HG02763 (cell line): ENCODE results near the gene TCHP.

ENCODE experiments used
- ATAC-seq: cut with Tn5 transposase; IDR thresholded peaks from one replicate; pipeline ENCODE4 v1.9.1; 2021; ENCODE audit warnings: mild to moderate bottlenecking, moderate library complexity; ENCODE audit not compliant: unreplicated experiment

Gene TCHP

DNA sequence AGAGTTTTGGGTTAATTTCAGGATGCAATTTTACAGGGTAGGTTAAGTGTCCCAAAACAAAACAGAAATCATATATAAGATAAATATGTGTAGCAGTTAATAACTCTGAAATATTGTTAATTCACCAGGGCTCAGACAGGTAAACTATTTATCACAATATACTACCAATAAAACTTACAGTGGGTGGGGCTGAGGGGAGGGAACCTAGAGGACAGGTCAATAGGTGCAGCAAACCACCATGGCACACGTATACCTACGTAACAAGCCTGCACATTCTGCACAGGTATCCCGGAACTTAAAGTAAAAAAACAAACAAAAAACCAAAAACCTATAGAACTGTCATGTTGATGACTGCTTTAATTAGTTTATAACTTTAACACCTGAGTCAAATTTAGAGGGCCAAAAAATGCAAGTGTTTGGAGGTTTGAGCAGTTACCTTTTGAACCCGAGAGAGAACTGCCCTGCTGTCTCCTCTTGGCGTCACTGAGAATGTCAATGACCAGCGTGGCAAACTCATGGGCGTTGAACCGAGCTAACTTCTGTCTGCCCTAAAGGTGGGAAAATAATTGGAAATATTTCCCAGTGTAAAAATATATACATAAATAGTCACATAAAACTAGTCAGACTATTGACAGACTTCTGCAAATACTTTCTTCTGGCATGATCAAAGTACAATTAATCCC, 59.5 kb downstream of the TCHP start:
- no peak for ATAC-seq

DNA sequence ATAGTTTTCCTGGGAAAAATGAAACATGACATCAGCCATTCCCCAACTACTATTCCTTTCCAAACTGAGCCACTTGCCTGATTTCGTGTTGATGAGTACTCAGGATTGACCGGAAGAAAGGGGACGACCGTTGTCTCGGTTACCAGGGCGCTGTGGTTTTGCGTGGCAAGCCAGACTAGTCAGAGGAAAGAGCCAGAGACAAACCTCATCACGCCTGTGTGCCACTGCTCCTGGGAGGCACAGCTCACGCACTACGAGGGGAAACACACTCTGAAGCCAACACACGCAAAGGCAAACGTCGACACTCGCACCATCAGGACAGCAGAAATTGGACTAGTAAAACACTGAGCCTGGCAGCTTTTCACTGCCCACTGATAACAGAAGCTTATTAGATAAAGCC, 61.1 kb downstream of the TCHP start:
- no peak for ATAC-seq

GRCh38 chr12:109961612-109962011, 61.5 kb downstream of the TCHP start:
- no peak for ATAC-seq

GRCh38 chr12:109962398-109962797, 62.3 kb downstream of the TCHP start:
- no peak for ATAC-seq

DNA sequence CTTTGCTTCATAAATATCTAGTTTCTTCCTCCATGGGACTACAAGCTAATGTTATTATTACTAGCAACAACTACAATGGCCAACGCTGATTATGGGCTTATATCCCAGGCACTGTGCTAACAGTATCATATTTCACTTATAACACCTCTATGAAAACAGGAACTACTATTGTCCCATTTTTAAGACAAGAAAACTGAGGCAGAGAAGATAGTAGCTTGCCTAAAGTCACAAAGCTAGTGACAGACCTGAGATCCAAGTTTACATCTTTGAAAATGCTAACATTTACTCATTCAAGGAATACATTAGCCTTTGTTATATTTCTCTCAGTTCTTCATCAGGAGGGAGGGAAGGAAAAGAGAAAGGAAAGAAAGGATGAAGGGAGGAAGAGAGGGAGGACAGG, 63.3 kb downstream of the TCHP start:
- no peak for ATAC-seq

DNA sequence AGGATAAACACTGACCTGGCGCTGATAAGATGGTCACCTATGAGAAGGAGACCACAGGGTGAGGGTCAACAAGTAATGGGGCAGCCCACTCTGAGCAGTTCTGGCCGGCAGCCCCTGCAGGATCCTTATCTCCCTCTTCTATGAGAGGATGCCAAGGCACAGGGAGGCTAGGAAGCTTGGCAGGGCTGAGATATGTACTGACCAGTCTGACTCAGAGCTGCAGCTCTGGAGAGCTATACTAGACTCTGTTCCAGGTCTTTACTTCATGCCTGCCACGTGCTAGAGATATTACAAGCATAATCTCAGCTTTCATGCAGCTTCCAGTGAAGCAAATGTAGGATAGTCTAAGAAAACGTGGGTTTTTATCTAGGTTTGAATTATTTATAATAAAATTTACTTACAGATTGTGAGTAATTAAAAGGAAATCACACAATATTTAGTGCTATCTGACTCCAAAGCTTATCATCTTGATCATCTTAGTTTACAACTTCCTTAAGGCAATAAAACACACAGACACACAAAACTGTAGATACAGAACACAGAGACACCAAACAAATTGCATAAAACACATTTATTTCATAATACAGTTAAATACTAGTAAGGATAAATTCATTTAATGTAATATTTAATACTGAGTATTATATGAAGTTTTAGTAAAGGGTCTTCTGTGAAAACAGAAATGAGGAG, 63.8 kb downstream of the TCHP start:
- no peak for ATAC-seq

DNA sequence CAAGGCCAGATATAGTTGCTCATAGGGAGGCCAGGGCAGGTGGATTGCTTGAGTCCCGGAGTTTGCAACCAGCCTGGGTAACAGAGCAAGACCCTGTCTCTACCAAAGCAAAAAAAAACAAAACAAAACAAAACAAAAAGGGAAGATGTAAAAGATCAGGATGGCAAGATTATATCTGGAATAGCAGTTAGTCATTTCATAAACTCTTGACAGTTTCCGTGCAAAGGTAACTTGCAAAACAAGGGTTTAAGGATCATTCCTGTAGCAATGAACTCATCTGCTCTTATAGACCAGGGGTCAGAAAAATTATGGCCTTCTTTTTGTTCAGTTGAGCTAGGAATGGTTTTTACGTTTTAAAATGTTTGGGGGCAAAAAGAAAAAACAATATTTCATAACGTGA, 66.5 kb downstream of the TCHP start:
- no peak for ATAC-seq

DNA sequence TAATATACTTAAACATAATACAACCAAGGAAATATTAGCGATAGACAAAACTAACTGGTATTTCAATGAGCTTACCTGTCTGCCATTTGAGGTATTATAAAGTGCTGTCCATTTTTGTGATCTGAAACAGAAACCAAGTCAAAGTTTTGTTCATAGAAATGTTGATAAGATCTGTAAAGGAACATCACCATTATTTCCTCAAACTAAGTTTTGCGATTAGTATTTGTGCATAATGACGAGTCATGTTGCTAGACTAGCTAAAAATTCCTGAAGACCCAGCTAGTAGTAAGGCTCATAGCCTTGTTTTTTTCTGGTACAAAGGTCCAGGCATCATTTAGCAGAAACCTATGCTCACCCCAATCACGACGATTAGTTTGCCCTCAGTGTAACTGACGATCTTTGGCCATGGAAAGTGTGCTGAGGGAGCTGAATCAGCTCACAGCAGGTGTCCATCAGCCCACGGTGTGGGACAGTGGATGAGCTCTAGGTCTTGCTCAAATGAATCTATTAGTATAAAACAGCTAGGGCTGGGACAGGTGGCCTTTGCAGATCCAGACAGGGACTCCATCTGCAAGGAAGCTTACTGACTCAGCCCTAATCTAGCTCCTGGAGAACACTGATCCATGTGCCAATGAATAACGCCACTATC, 67.4 kb downstream of the TCHP start:
- ATAC-seq = no peak
